ENCODE data around the gene AUP1.
"Not testable (repeated sequence)": the region's sequence is repeated elsewhere in the genome, so short reads cannot be mapped to it uniquely, and the experiment has no call there.

The AUP1 gene

GRCh38 chr2:74498500-74499266 is 30.8 kb downstream of the AUP1 start:
- no peak for DNase-seq (ENCODE audit: low read depth)

- no peak for DNase-seq (ENCODE audit: low read depth)
Observed at GRCh38 chr2:74497777-74498499, 31.6 kb downstream of the AUP1 start.

GRCh38 chr2:74496997-74497776 is 32.3 kb downstream of the AUP1 start:
- DNase-seq (ENCODE audit: low read depth), result no peak

DNA sequence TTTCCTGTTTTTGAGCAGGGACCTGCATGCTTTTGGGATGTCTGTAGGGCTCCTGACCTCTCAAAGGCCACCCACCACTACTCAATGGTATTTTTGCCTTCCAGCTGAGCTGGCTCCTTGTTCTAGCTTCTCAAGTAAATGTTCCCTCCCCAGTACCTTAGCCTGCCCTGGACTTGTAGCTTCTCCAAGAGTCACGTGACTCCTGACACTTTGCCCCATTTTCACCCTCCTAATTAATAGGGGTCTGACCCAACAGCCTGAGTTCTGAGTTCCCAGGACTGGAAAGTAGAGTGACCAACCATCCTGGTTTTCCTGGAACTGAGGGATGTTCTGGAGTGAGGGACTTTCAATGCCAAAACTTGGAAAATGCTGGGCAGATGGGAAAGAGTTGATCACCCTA is 34.1 kb downstream of the AUP1 start:
- DNase-seq (ENCODE audit: low read depth), result no peak

- no peak for DNase-seq (ENCODE audit: low read depth)
Observed at GRCh38 chr2:74493546-74493945, 36.0 kb downstream of the AUP1 start.

- DNase-seq (ENCODE audit: low read depth), result no peak
Observed at GRCh38 chr2:74491648-74492544, 37.6 kb downstream of the AUP1 start.

- no peak for DNase-seq (ENCODE audit: low read depth)
Observed at GRCh38 chr2:74489906-74490305, 39.6 kb downstream of the AUP1 start.

GRCh38 chr2:74488643-74489481 is 40.6 kb downstream of the AUP1 start:
- no peak for DNase-seq (ENCODE audit: low read depth)

- no peak for DNase-seq (ENCODE audit: low read depth)
Observed at GRCh38 chr2:74486141-74486540, 43.4 kb downstream of the AUP1 start.

DNA sequence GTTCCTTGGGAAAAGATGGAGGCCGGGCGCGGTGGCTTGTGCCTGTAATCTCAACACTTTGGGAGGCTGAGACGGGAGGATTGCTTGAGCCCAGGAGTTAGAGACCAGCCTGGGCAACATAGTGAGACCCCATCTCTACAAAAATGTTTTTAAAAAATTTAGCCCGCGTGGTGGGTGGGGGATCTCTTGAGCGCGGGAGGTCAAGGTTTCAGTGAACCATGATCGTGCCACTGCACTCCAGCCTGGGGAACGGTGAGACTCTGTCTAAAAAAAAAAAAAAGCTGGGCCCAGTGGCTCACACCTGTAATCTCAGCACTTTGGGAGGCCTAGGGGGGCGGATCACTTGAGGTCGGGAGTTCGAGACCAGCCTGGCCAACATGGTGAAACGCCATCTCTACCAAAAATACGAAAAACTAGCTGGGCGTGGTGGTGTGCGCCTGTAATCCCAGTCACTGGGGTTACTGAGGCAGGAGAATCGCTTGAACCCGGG is 45.8 kb downstream of the AUP1 start:
- DNase-seq (ENCODE audit: low read depth), result not testable (repeated sequence)

GRCh38 chr2:74482801-74483674 is 46.5 kb downstream of the AUP1 start, which contains the start of the genes CCDC142 and TTC31:
CCDC142 (minus strand) TSS chr2:74482998; CDS start chr2:74482837, 161 bp downstream.
TTC31 (plus strand) TSS chr2:74483081; CDS start chr2:74483096, 15 bp downstream.
- DNase-seq (ENCODE audit: low read depth), result peak; percentile 66

- DNase-seq (ENCODE audit: low read depth), result no peak
Observed at GRCh38 chr2:74481961-74482800, 47.3 kb downstream of the AUP1 start.

GRCh38 chr2:74481431-74481830 is 48.1 kb downstream of the AUP1 start:
- DNase-seq (ENCODE audit: low read depth), result no peak

All from stimulated activated CD8-positive, alpha-beta memory T cell treated with anti-CD3 and anti-CD28 coated beads, Interleukin-15, amount 100 ng/mL, for 24 hours (primary cell).